Activated CD8-positive, alpha-beta memory T cell treated with anti-CD3 and anti-CD28 coated beads for 4 hours (primary cell): ENCODE measurements around the gene MSLN.

ENCODE experiments used
- DNase-seq, 2 donors: peaks; one replicate each; pipeline ENCODE4 v3.0.0-alpha.2; 2020; ENCODE audit warnings: low read depth in 2 of 2

The MSLN gene

GRCh38 chr16:722835-723633, 37.5 kb upstream of the MSLN start:
- DNase-seq, result no peak

GRCh38 chr16:723695-724094, 36.8 kb upstream of the MSLN start:
- no peak for DNase-seq

- DNase-seq, result no peak
Measured at GRCh38 chr16:724188-725040, 36.1 kb upstream of the MSLN start.

GRCh38 chr16:725041-725376, 35.5 kb upstream of the MSLN start:
- DNase-seq, result no peak

GRCh38 chr16:725463-726187, 34.9 kb upstream of the MSLN start:
- DNase-seq, result no peak

GRCh38 chr16:726188-726437, 34.4 kb upstream of the MSLN start:
- DNase-seq, result no peak

- DNase-seq, result peak; percentile 39 to 40
Measured at GRCh38 chr16:726438-727290, 33.9 kb upstream of the MSLN start, which contains the start of the genes CCDC78 and HAGHL. TSS of gene CCDC78 (minus strand) at chr16:726443. CDS start at chr16:726367, 76 bp downstream. TSS of gene HAGHL (plus strand) at chr16:727106. CDS start at chr16:727510, 404 bp downstream.

- DNase-seq, result no peak
Measured at GRCh38 chr16:727291-727977, 33.1 kb upstream of the MSLN start.

GRCh38 chr16:728131-728889, 32.2 kb upstream of the MSLN start:
- no peak for DNase-seq

GRCh38 chr16:728890-729744, 31.4 kb upstream of the MSLN start:
- no peak for DNase-seq

- DNase-seq, result no peak
Measured at GRCh38 chr16:729768-730665, 30.5 kb upstream of the MSLN start.

GRCh38 chr16:730666-731509, 29.6 kb upstream of the MSLN start:
- DNase-seq, result no peak

GRCh38 chr16:732332-732731, 28.2 kb upstream of the MSLN start:
- no peak for DNase-seq

- DNase-seq, result no peak
Measured at GRCh38 chr16:732936-733335, 27.6 kb upstream of the MSLN start.

GRCh38 chr16:733382-734207, 26.9 kb upstream of the MSLN start:
- DNase-seq, result no peak

- DNase-seq, result no peak
Measured at GRCh38 chr16:734208-734980, 26.1 kb upstream of the MSLN start.
